Neural progenitor cell (in vitro differentiated cells): ENCODE measurements around the gene ZNF516.

Experiments used
- EZH2 ChIP-seq: fragments of 200-600 bp; sonication (generic); IDR thresholded peaks from 2 replicates; pipeline ENCODE4 v1.6.1; 2017; ENCODE audit warnings: antibody characterized with exemption, mild to moderate bottlenecking, moderate library complexity
- TF ChIP-seq, protein P1 (sequence below): fragments of 200-600 bp; sonication (generic); IDR thresholded peaks from 2 replicates; pipeline ENCODE4 v1.5.1; 2017; ENCODE audit warnings: antibody characterized with exemption, mild to moderate bottlenecking

DNA sequence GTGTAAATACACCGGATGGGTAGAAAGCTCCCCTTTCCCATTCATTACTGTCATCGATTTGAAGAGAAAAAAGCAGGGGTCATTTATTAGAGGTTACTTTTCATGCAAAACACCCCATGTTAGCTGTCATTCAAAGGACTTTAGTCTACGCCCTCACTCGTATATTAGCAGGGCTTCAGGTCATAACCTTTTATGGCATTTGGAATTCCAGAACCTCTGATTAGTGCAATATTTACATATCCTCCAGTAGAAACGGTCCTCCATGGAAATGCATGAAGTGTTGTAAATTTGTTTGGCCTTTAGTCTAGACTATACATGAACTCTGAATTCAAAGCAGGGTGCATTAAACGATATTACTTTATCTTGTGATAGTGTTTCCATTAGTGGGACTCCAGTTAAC lies 180.5 kb downstream of the ZNF516 start:
- TF ChIP-seq, protein P1, sequence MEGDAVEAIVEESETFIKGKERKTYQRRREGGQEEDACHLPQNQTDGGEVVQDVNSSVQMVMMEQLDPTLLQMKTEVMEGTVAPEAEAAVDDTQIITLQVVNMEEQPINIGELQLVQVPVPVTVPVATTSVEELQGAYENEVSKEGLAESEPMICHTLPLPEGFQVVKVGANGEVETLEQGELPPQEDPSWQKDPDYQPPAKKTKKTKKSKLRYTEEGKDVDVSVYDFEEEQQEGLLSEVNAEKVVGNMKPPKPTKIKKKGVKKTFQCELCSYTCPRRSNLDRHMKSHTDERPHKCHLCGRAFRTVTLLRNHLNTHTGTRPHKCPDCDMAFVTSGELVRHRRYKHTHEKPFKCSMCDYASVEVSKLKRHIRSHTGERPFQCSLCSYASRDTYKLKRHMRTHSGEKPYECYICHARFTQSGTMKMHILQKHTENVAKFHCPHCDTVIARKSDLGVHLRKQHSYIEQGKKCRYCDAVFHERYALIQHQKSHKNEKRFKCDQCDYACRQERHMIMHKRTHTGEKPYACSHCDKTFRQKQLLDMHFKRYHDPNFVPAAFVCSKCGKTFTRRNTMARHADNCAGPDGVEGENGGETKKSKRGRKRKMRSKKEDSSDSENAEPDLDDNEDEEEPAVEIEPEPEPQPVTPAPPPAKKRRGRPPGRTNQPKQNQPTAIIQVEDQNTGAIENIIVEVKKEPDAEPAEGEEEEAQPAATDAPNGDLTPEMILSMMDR: no peak
- no peak for TF ChIP-seq EZH2
